ENCODE measurements around the gene NAA40.

DNA sequence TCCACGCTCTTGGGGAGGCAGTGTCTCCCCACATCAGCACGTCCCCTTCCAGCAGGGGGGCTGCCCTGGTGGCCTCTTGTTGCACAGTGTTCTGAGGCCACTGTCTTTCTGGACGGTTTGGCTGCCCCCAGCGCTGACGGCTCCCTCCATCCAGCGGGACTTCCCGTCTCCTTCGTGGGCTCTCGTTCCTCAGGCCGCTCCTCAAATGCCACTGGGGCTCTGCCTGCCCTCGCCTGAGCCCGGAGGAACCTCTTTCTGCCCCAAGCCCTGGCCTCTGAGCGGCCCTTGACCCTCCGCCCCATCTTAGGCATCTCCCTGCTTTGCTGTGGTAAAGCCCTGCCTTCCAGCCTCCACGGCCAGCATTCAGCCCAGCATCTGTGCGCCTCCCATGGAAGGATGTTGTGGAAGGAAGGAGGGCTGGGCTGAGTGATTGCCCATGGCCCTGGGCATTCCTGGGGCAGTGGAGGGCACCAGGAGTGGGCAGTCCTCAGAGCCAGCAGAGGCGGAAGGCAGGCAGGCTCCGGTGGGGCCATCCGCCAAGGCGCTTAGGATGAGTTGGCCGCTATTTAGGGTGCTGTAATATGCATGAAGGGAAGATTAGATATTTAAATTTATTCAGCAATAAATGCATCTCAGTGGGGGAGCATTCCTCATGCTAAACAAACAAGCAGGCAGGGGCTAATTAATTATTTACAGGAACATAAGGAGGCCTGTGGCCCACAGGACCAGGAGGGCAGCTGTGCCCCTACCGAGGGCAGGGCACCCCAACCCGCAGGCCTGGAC is 65.2 kb downstream of the NAA40 start:
- TF ChIP-seq SP3 (tag by site-specific recombination; IDR thresholded peaks at IDR 0.05), result no peak
- TF ChIP-seq ZNF132 (tag by site-specific recombination; IDR thresholded peaks at IDR 0.05; ENCODE audit: borderline replicate concordance), result no peak
- TF ChIP-seq, protein P1, sequence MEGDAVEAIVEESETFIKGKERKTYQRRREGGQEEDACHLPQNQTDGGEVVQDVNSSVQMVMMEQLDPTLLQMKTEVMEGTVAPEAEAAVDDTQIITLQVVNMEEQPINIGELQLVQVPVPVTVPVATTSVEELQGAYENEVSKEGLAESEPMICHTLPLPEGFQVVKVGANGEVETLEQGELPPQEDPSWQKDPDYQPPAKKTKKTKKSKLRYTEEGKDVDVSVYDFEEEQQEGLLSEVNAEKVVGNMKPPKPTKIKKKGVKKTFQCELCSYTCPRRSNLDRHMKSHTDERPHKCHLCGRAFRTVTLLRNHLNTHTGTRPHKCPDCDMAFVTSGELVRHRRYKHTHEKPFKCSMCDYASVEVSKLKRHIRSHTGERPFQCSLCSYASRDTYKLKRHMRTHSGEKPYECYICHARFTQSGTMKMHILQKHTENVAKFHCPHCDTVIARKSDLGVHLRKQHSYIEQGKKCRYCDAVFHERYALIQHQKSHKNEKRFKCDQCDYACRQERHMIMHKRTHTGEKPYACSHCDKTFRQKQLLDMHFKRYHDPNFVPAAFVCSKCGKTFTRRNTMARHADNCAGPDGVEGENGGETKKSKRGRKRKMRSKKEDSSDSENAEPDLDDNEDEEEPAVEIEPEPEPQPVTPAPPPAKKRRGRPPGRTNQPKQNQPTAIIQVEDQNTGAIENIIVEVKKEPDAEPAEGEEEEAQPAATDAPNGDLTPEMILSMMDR (tag by site-specific recombination; IDR thresholded peaks at IDR 0.05), result no peak
- TF ChIP-seq ZNF791 (tag by site-specific recombination; IDR thresholded peaks at IDR 0.05), result no peak
- no peak for TF ChIP-seq ZBTB7A (tag by site-specific recombination; IDR thresholded peaks at IDR 0.05; ENCODE audit: low read depth)
- no peak for TF ChIP-seq YY2 (tag by site-specific recombination; IDR thresholded peaks at IDR 0.05)
- TF ChIP-seq RBAK (tag by site-specific recombination; IDR thresholded peaks at IDR 0.05), result no peak
- no peak for TF ChIP-seq ZBTB21 (tag by site-specific recombination; IDR thresholded peaks at IDR 0.05)
- TF ChIP-seq MZF1 (tag by site-specific recombination; IDR thresholded peaks at IDR 0.05; ENCODE audit: borderline replicate concordance), result no peak
- TF ChIP-seq ZNF580 (tag by site-specific recombination; IDR thresholded peaks at IDR 0.05), result no peak
- TF ChIP-seq ZNF398 (tag by site-specific recombination; IDR thresholded peaks at IDR 0.05), result no peak
- no peak for TF ChIP-seq ZBTB8A (tag by site-specific recombination; IDR thresholded peaks at IDR 0.05)
- no peak for TF ChIP-seq ZNF670 (tag by site-specific recombination; IDR thresholded peaks at IDR 0.05; ENCODE audit: low read depth)

Measured in HEK293 (cell line).